Brain microvascular endothelial cell (primary cell): Measurements from ENCODE around the gene HEATR5A.
"Not testable (repeated sequence)": the region's sequence is repeated elsewhere in the genome, so short reads cannot be mapped to it uniquely, and the experiment has no call there.

ENCODE experiments used
- DNase-seq: peaks from one replicate; pipeline ENCODE4 v3.0.0-alpha.2; 2020
- H3K27ac ChIP-seq: fragments of 250-450 bp; sonication (Bioruptor Pico); 2 replicates; pipeline ENCODE4 v1.5.1; 2020; ENCODE audit warnings: mild to moderate bottlenecking, moderate library complexity
- H3K27me3 ChIP-seq: fragments of 250-450 bp; sonication (Bioruptor Pico); replicated peaks from 2 replicates; pipeline ENCODE4 v1.5.1; 2020; ENCODE audit warnings: mild to moderate bottlenecking
- H3K36me3 ChIP-seq: fragments of 250-450 bp; sonication (Bioruptor Pico); replicated peaks from 2 replicates; pipeline ENCODE4 v1.5.1; 2020; ENCODE audit warnings: mild to moderate bottlenecking
- H3K4me3 ChIP-seq: 2 replicates; pipeline ENCODE4 v1.5.1; 2011; ENCODE audit warnings: low read depth, mild to moderate bottlenecking, control low read depth, low read length, moderate library complexity
- CTCF ChIP-seq: IDR thresholded peaks from 2 replicates; pipeline ENCODE4 v1.5.1; 2011; ENCODE audit warnings: low read depth, mild to moderate bottlenecking, moderate library complexity, low read length, control low read depth, inconsistent platforms; ENCODE audit errors: missing control alignments
- in situ Hi-C: cut with HindIII; loops from 2 replicates; pipeline ENCODE4 v1.10.0; 2017; ENCODE audit warnings: low sequenced_read_pairs, low pct_ligation_motif_present

The HEATR5A gene

DNA sequence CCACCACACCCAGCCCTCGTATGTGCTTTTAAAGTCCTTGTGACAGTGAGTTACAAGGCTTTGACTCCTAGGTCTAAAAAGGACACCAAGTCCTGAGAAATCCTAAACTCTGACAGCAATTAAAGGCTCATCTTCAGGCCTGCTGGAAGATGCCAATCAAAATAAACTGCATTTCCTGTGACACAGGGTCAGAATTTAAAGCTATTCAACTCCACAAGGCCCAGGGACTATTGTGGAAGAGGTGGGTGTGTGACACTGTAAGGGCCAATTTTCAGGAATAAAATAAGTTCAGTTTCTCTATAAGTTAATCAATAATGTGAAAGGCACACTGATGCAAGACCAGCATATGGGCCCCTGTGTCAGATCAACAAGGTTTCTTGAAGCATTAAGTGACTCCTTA is 143.3 kb downstream of the HEATR5A start:
- no peak overlapping the region for H3K27ac ChIP-seq
- in situ Hi-C loops = no loop called here
- DNase-seq = no peak
- H3K36me3 ChIP-seq = no peaks in the 10 kb centered on the region
- TF ChIP-seq CTCF = no peak
- H3K27me3 ChIP-seq = no peaks in the 10 kb centered on the region
- H3K4me3 ChIP-seq = no peak overlapping the region

DNA sequence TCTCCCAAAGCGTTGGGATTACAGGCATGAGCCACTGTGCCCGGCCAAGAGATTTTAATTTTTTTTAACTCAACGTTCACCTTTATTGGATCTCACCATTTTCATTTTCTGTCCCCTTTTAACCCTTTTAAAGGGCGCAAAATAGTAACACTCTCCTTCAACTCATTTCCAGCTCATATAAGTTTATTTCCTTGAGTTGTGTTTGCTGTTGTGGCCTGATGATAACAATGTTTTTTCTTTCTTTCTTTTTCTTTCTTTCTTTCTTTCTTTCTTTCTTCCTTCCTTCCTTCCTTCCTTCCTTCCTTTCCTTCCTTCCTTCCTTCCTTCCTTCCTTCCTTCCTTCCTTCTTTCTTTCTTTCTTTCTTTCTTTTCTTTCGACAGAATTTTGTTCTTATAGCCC is 143.9 kb downstream of the HEATR5A start:
- DNase-seq, H3K27me3 ChIP-seq, H3K36me3 ChIP-seq, H3K4me3 ChIP-seq, H3K27ac ChIP-seq, in situ Hi-C loops: not testable (repeated sequence)

DNA sequence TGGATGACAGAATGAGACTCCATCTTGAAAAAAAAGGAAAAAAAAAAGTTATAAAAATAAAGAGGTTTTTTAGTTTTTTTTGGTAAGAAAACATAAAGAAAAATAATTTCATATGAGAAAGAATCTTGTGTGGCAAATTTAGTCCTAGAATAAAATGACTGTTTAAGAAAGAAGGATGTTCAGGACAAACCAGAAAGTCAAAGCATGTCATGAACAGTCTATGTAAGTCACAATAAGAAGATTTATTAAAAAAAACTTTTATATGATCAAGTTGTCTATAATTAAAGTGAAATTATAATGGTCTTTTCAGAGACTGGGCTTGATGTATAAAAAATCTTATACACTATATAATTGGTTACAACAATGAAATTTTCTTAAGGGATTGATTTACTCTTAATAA is 144.6 kb downstream of the HEATR5A start:
- in situ Hi-C loops = no loop called here
- no peak for DNase-seq
- no peak overlapping the region for H3K4me3 ChIP-seq
- no peaks in the 10 kb centered on the region for H3K27me3 ChIP-seq
- no peak overlapping the region for H3K27ac ChIP-seq
- H3K36me3 ChIP-seq = no peaks in the 10 kb centered on the region
- TF ChIP-seq CTCF = no peak

- in situ Hi-C loops = no loop called here
- no peak for TF ChIP-seq CTCF
- DNase-seq = no peak
Observed at GRCh38 chr14:31271648-31272047, 148.7 kb downstream of the HEATR5A start.

GRCh38 chr14:31270196-31270772 is 150.1 kb downstream of the HEATR5A start:
- TF ChIP-seq CTCF = peak; percentile 43
- in situ Hi-C loops = no loop called here
- no peak overlapping the region for H3K4me3 ChIP-seq
- no peaks in the 10 kb centered on the region for H3K36me3 ChIP-seq
- no peak overlapping the region for H3K27ac ChIP-seq
- H3K27me3 ChIP-seq = no peaks in the 10 kb centered on the region
- no peak for DNase-seq

More at GRCh38 chr14:31271648-31272047, 148.7 kb downstream of the HEATR5A start:
- Histone ChIP-seq H3K4me3 (no peak overlapping the region), H3K27me3 (no peaks in the 10 kb centered on the region), H3K27ac (no peak overlapping the region), H3K36me3 (no peaks in the 10 kb centered on the region)

DNA sequence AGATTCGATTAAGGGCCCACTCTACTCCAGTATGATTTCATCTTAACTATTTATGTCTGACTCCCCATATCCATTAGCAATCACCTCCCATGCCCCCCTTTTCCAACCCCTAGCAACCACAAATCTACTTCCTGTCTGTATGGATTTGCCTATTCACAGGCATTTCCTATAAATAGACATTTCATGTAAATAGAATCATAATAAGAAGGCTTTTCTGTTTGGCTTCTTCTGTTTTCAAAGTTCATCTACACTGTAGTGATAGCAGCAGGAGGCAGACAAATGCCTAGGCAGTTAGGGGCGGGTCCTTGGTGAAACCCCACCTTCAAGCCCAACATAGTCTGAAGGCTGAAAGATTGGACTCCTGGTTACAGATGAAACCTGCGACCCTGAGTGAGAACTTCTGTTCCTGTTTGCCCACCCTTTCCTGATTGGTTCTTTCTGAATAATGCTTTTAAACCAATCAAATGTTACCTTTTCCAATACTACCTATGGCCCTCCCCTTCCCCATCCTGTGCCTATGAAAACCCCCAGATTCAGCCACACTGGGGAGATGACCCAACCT is 150.6 kb downstream of the HEATR5A start:
- DNase-seq = no peak
- Histone ChIP-seq H3K27ac (peak overlapping the region; percentile 19), H3K27me3 (no peaks in the 10 kb centered on the region), H3K4me3 (no peak overlapping the region), H3K36me3 (no peaks in the 10 kb centered on the region)
- no peak for TF ChIP-seq CTCF
- in situ Hi-C loops = no loop called here
